Activated CD4-positive, alpha-beta memory T cell treated with anti-CD3 and anti-CD28 coated beads, Interleukin-2, amount 10 ng/mL, durations not matched to agents 7 days and 5 days (primary cell): Measurements from ENCODE around the gene C19orf85. TPM values are rescaled to one million over a fixed set of nuclear protein-coding genes. Genes with fewer than 3 reads are reported as not detected.

Source experiments
- CTCF ChIA-PET: fragments of 350-600 bp; sonication (Branson Sonifier 250); formaldehyde crosslinking; loops from one replicate; lab custom pipeline; 2021; ENCODE audit warnings: antibody characterized with exemption, inconsistent platforms; lab: Charles Lee
- POLR2A ChIA-PET: fragments of 350-600 bp; sonication (Branson Sonifier 250); formaldehyde crosslinking; loops from one replicate; lab custom pipeline; 2021; ENCODE audit warnings: antibody characterized with exemption; lab: Charles Lee
- DNase-seq: peaks from one replicate; pipeline ENCODE4 v3.0.0-alpha.2; 2020
- H3K27ac Mint-ChIP-seq: one replicate; pipeline ENCODE4 v1.8.0; 2021; ENCODE audit warnings: mild to moderate bottlenecking, mixed read lengths
- H3K27me3 Mint-ChIP-seq: one replicate; pipeline ENCODE4 v1.8.0; 2021; ENCODE audit warnings: mixed read lengths
- H3K36me3 Mint-ChIP-seq: one replicate; pipeline ENCODE4 v1.8.0; 2021; ENCODE audit warnings: low read depth, mixed read lengths
- H3K4me1 Mint-ChIP-seq: one replicate; pipeline ENCODE4 v1.8.0; 2021; ENCODE audit warnings: mixed read lengths
- H3K4me3 Mint-ChIP-seq: one replicate; pipeline ENCODE4 v1.8.0; 2021; ENCODE audit warnings: mild to moderate bottlenecking, mixed read lengths
- H3K9me3 Mint-ChIP-seq: one replicate; pipeline ENCODE4 v1.8.0; 2021; ENCODE audit warnings: mixed read lengths
- total RNA-seq, 2 experiments: library from RNA; stranded (reverse); gene quantifications; one replicate each; pipeline ENCODE4 v1.2.3, GENCODE V29; 2021

C19orf85 gene
- total RNA-seq, 2 experiments from 2014 or later: not detected

- H3K9me3 Mint-ChIP-seq: no peaks in the 10 kb centered on the region
- H3K4me3 Mint-ChIP-seq: no peak overlapping the region
- H3K4me1 Mint-ChIP-seq: peaks cover 33% of the 10 kb centered on the region
- H3K36me3 Mint-ChIP-seq: peaks cover 6% of the 10 kb centered on the region
- H3K27me3 Mint-ChIP-seq: no peaks in the 10 kb centered on the region
- ChIA-PET POLR2A (no interaction called here), CTCF (no interaction called here)
- H3K27ac Mint-ChIP-seq: no peak overlapping the region
- DNase-seq: no peak
These were observed 17.2 kb upstream of the C19orf85 start for GRCh38 chr19:55481794-55482155.

- ChIA-PET CTCF (no interaction called here), POLR2A (no interaction called here)
- Mint-ChIP-seq H3K27ac (no peak overlapping the region), H3K4me3 (no peak overlapping the region), H3K9me3 (no peaks in the 10 kb centered on the region), H3K27me3 (no peaks in the 10 kb centered on the region), H3K4me1 (peaks cover 33% of the 10 kb centered on the region), H3K36me3 (peaks cover 6% of the 10 kb centered on the region)
- no peak for DNase-seq
These were observed 16.7 kb upstream of the C19orf85 start for GRCh38 chr19:55481148-55481793.

DNA sequence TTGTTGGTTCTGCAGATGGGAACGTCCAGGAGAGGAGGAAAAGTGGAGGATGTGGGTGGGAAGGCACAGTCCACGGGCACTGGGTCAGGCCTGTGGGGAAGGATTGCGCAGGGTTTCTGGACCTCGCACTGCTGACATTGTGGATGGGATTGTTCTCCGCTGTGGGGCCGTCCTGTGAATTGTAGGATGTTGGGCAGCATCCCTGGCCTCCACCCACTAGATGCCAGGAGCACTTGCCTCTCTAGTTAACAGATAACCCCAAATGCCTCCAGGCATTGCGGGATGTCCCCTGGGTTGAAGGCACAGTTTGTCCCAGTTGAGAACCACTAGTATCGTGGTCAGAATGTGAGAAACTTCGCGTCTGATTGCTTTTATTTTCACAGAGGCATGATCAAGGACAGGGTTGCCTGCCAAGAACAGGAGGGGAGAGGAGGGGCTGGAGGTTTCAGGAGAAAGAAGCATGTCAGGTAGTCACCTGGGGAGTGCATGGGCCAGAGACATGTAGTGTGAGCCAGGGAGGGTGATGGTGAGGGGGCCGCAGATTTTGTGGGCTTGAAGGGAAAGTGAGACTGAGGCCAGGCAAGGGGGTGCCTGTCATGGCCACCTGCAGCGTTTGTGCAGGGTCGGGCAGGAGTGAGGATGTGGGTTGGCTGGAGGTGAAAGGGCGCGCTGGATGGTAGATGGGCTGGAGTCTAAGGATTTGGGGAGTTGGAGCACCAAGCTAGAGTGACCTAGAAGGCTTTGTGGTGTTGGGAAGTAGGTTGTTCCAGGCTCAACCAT, 15.1 kb upstream of the C19orf85 start:
- Mint-ChIP-seq H3K4me1 (peaks cover 38% of the 10 kb centered on the region), H3K27ac (no peak overlapping the region), H3K27me3 (no peaks in the 10 kb centered on the region), H3K4me3 (no peak overlapping the region), H3K36me3 (peaks cover 6% of the 10 kb centered on the region), H3K9me3 (no peaks in the 10 kb centered on the region)
- DNase-seq: no peak
- CTCF ChIA-PET: interaction anchor here (1.0 kb wide), 1 partner anchor 24 kb away, joined by 4 read pairs; no protein-coding TSS in a partner anchor
- POLR2A ChIA-PET: no interaction called here

- no peaks in the 10 kb centered on the region for H3K9me3 Mint-ChIP-seq
- DNase-seq: no peak
- H3K36me3 Mint-ChIP-seq: peaks cover 6% of the 10 kb centered on the region
- peak overlapping the region; percentile 56 for H3K4me3 Mint-ChIP-seq
- H3K4me1 Mint-ChIP-seq: peaks cover 36% of the 10 kb centered on the region
- POLR2A ChIA-PET: no interaction called here
- H3K27me3 Mint-ChIP-seq: no peaks in the 10 kb centered on the region
- no peak overlapping the region for H3K27ac Mint-ChIP-seq
- CTCF ChIA-PET: interaction anchor here (3.5 kb wide), 1 partner anchor 12 kb away, joined by 40 read pairs; no protein-coding TSS in a partner anchor
These were observed 14.5 kb upstream of the C19orf85 start for GRCh38 chr19:55479045-55479444.

GRCh38 chr19:55478364-55478763, 13.8 kb upstream of the C19orf85 start:
- no peak for DNase-seq
- ChIA-PET POLR2A (no interaction called here), CTCF (interaction anchor here (3.5 kb wide), 1 partner anchor 11 kb away, joined by 40 read pairs; no protein-coding TSS in a partner anchor)
- H3K36me3 Mint-ChIP-seq: peaks cover 3% of the 10 kb centered on the region
- H3K27ac Mint-ChIP-seq: no peak overlapping the region
- H3K27me3 Mint-ChIP-seq: no peaks in the 10 kb centered on the region
- H3K4me1 Mint-ChIP-seq: peaks cover 36% of the 10 kb centered on the region
- peak overlapping the region; percentile 90 for H3K4me3 Mint-ChIP-seq
- H3K9me3 Mint-ChIP-seq: no peaks in the 10 kb centered on the region

GRCh38 chr19:55477905-55478304, 13.4 kb upstream of the C19orf85 start:
- DNase-seq: no peak
- POLR2A ChIA-PET: interaction anchor here (1.4 kb wide), 1 partner anchor 12 kb away, joined by 3 read pairs; no protein-coding TSS in a partner anchor
- CTCF ChIA-PET: interaction anchor here (2.3 to 3.5 kb wide), 2 partner anchors 11 to 26 kb away, joined by 38 to 40 read pairs; no protein-coding TSS in a partner anchor
- Mint-ChIP-seq H3K4me1 (peaks cover 36% of the 10 kb centered on the region), H3K9me3 (no peaks in the 10 kb centered on the region), H3K36me3 (peaks cover 3% of the 10 kb centered on the region), H3K4me3 (peak overlapping the region; percentile 90), H3K27me3 (no peaks in the 10 kb centered on the region), H3K27ac (no peak overlapping the region)

GRCh38 chr19:55476100-55476775, 11.7 kb upstream of the C19orf85 start, which contains the start of gene ZNF628:
TSS of gene ZNF628 (plus strand) at chr19:55476617. CDS start at chr19:55479911, 3,294 bp downstream.
- Mint-ChIP-seq H3K36me3 (peaks cover 3% of the 10 kb centered on the region), H3K4me1 (peaks cover 36% of the 10 kb centered on the region), H3K4me3 (peak within 1 kb of the TSS; percentile 90), H3K27ac (peak within 1 kb of the TSS; percentile 86), H3K9me3 (no peaks in the 10 kb centered on the region), H3K27me3 (no peaks in the 10 kb centered on the region)
- peak; percentile 98 for DNase-seq
- ChIA-PET POLR2A (interaction anchor here (0.5 to 2.1 kb wide), 20 partner anchors 10 to 387 kb away, joined by 3 to 24 read pairs (median 4); partner anchors contain the start of genes FIZ1, ISOC2, NAT14 and TMEM238), CTCF (interaction anchor here (0.6 to 3.5 kb wide), 13 partner anchors 9 to 184 kb away, joined by 3 to 40 read pairs (median 5); partner anchors contain the start of genes ISOC2, KMT5C, NAT14 and ZNF581)

- no peak overlapping the region for H3K4me3 Mint-ChIP-seq
- H3K36me3 Mint-ChIP-seq: no peaks in the 10 kb centered on the region
- DNase-seq: no peak
- no peaks in the 10 kb centered on the region for H3K9me3 Mint-ChIP-seq
- peaks cover 31% of the 10 kb centered on the region for H3K4me1 Mint-ChIP-seq
- POLR2A ChIA-PET: interaction anchor here (1.3 to 1.7 kb wide), 2 partner anchors 29 to 67 kb away, joined by 3 to 4 read pairs; partner anchors contain the start of gene UBE2S
- H3K27ac Mint-ChIP-seq: no peak overlapping the region
- no peaks in the 10 kb centered on the region for H3K27me3 Mint-ChIP-seq
- CTCF ChIA-PET: interaction anchor here (0.7 to 2.7 kb wide), 2 partner anchors 10 to 29 kb away, joined by 3 to 14 read pairs; partner anchors contain the start of gene NAT14
These were observed 10.0 kb upstream of the C19orf85 start for GRCh38 chr19:55474269-55475265.

DNA sequence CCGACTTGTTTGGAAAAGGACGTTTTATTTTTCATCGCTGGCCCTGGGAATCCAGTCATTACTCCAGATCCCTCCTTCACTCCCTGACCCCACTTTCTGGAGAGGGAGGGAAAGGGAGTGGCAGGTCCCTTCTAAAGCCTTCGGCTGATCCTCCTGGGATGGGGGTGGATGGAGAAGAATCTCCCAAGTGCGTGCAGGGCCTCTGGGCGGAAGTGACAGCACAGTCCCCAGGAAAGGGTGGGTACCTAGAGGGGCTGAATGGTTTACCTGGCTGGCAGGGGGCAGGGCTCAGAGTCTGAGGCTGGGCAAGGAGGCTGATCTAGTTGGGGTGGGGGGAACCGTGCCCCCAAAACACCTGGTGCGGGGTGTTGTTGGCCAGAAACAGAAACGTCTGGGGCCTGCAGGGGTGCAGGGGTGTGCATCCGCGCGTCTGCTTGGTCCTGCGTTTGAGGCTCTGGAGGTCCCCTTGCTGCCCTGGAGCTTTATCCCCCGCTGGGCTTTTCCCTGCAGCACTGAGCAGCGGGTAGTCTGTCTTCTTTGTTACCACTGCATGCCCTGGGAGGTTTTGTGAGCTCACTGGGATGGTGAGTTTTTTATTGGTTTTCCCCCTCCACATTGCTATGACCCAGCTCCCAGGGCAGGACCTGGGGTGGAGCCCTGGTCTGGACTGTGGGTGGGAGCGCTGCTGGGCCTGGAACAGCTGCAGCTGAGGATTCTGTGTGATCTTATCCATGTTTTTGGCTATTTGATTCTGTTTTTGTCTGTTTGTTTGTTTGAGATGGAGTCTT, 8.9 kb upstream of the C19orf85 start:
- Mint-ChIP-seq H3K27me3 (no peaks in the 10 kb centered on the region), H3K36me3 (no peaks in the 10 kb centered on the region), H3K9me3 (no peaks in the 10 kb centered on the region), H3K27ac (no peak overlapping the region), H3K4me1 (peaks cover 20% of the 10 kb centered on the region), H3K4me3 (no peak overlapping the region)
- POLR2A ChIA-PET: interaction anchor here (1.3 to 1.7 kb wide), 2 partner anchors 30 to 66 kb away, joined by 3 to 4 read pairs; partner anchors contain the start of gene UBE2S
- DNase-seq: no peak
- CTCF ChIA-PET: interaction anchor here (0.6 to 2.7 kb wide), 3 partner anchors 11 to 170 kb away, joined by 3 to 14 read pairs (median 3); partner anchors contain the start of gene NAT14

GRCh38 chr19:55472463-55472862, 7.9 kb upstream of the C19orf85 start:
- ChIA-PET POLR2A (no interaction called here), CTCF (interaction anchor here (2.7 kb wide), 1 partner anchor 32 kb away, joined by 14 read pairs; no protein-coding TSS in a partner anchor)
- Mint-ChIP-seq H3K4me3 (no peak overlapping the region), H3K27me3 (no peaks in the 10 kb centered on the region), H3K9me3 (no peaks in the 10 kb centered on the region), H3K27ac (no peak overlapping the region), H3K4me1 (peaks cover 16% of the 10 kb centered on the region), H3K36me3 (no peaks in the 10 kb centered on the region)
- DNase-seq: no peak

DNA sequence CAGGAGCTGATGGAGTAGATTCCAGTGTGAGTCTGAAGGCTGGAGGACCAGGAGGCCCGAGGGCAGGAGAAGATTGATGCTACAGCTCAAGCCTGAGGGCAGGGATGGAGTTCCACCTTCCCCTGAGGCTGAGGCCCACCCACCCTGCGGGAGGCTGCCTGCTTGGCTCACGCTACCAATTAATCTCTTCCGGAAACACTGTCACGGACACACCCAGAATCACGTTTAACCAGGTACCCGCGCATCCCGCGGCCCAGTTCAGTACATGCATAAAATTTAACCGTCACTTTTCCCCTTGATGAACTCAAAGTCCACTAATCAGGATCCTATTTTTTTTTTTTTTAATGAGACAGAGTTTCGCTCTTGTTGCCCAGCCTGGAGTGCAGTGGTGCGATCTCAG, 6.7 kb upstream of the C19orf85 start:
- DNase-seq: no peak
- no peak overlapping the region for H3K4me3 Mint-ChIP-seq
- H3K9me3 Mint-ChIP-seq: no peaks in the 10 kb centered on the region
- peaks cover 14% of the 10 kb centered on the region for H3K4me1 Mint-ChIP-seq
- POLR2A ChIA-PET: no interaction called here
- H3K27me3 Mint-ChIP-seq: no peaks in the 10 kb centered on the region
- H3K27ac Mint-ChIP-seq: no peak overlapping the region
- H3K36me3 Mint-ChIP-seq: no peaks in the 10 kb centered on the region
- CTCF ChIA-PET: interaction anchor here (0.8 kb wide), 1 partner anchor 10 kb away, joined by 3 read pairs; the partner anchor contains the start of gene ISOC2
